HEK293 (cell line): ENCODE results near the gene ISM1.

Experiments
- BCL11A ChIP-seq: fragments of 450-650 bp; formaldehyde crosslinking; IDR thresholded peaks from 2 replicates; pipeline ENCODE4 v1.5.1; 2016; ENCODE audit warnings: low read depth, missing biosample characterization, missing genetic modification characterization
- ELK4 ChIP-seq: IDR thresholded peaks from 2 replicates; pipeline ENCODE4 v1.6.1; 2011; ENCODE audit warnings: mild to moderate bottlenecking, low read depth, low read length, borderline replicate concordance
- MZF1 ChIP-seq: fragments of 450-650 bp; formaldehyde crosslinking; IDR thresholded peaks from 2 replicates; pipeline ENCODE4 v1.5.1; 2017; ENCODE audit warnings: missing biosample characterization, missing genetic modification characterization, borderline replicate concordance
- OSR2 ChIP-seq: fragments of 450-650 bp; formaldehyde crosslinking; IDR thresholded peaks from 2 replicates; pipeline ENCODE4 v1.5.1; 2016; ENCODE audit warnings: missing biosample characterization, missing genetic modification characterization
- OVOL3 ChIP-seq: fragments of 450-650 bp; formaldehyde crosslinking; IDR thresholded peaks from 2 replicates; pipeline ENCODE4 v1.5.1; 2016; ENCODE audit warnings: missing biosample characterization, missing genetic modification characterization
- PRDM2 ChIP-seq: fragments of 450-650 bp; formaldehyde crosslinking; IDR thresholded peaks from 2 replicates; pipeline ENCODE4 v1.5.1; 2016; ENCODE audit warnings: missing biosample characterization, missing genetic modification characterization, borderline replicate concordance
- PRDM4 ChIP-seq: fragments of 450-650 bp; formaldehyde crosslinking; IDR thresholded peaks from 2 replicates; pipeline ENCODE4 v1.5.1; 2017; ENCODE audit warnings: missing biosample characterization, missing genetic modification characterization
- PRDM6 ChIP-seq: fragments of 450-650 bp; formaldehyde crosslinking; IDR thresholded peaks from 2 replicates; pipeline ENCODE4 v1.5.1; 2017; ENCODE audit warnings: missing biosample characterization, missing genetic modification characterization
- SCRT1 ChIP-seq: fragments of 450-650 bp; formaldehyde crosslinking; IDR thresholded peaks from 2 replicates; pipeline ENCODE4 v1.5.1; 2016; ENCODE audit warnings: missing biosample characterization, missing genetic modification characterization, borderline replicate concordance
- SP3 ChIP-seq: fragments of 450-650 bp; formaldehyde crosslinking; IDR thresholded peaks from 2 replicates; pipeline ENCODE4 v1.5.1; 2016; ENCODE audit warnings: missing biosample characterization, missing genetic modification characterization
- SP7 ChIP-seq: fragments of 450-650 bp; formaldehyde crosslinking; IDR thresholded peaks from 2 replicates; pipeline ENCODE4 v1.5.1; 2016; ENCODE audit warnings: missing biosample characterization, missing genetic modification characterization
- YY2 ChIP-seq: fragments of 450-650 bp; formaldehyde crosslinking; IDR thresholded peaks from 2 replicates; pipeline ENCODE4 v1.5.1; 2016; ENCODE audit warnings: missing biosample characterization, missing genetic modification characterization
- ZBTB6 ChIP-seq: fragments of 450-650 bp; formaldehyde crosslinking; IDR thresholded peaks from 2 replicates; pipeline ENCODE4 v1.5.1; 2017; ENCODE audit warnings: missing biosample characterization, missing genetic modification characterization
- ZNF18 ChIP-seq: fragments of 450-650 bp; formaldehyde crosslinking; IDR thresholded peaks from 2 replicates; pipeline ENCODE4 v1.5.1; 2016; ENCODE audit warnings: missing biosample characterization, missing genetic modification characterization
- ZNF184 ChIP-seq: fragments of 450-650 bp; IDR thresholded peaks from 2 replicates; pipeline ENCODE4 v1.5.1; 2018; ENCODE audit warnings: missing biosample characterization, mild to moderate bottlenecking, missing genetic modification characterization
- ZNF37A ChIP-seq: fragments of 450-650 bp; IDR thresholded peaks from 2 replicates; pipeline ENCODE4 v1.5.1; 2018; ENCODE audit warnings: missing biosample characterization, missing genetic modification characterization
- ZNF416 ChIP-seq: fragments of 450-650 bp; formaldehyde crosslinking; IDR thresholded peaks from 2 replicates; pipeline ENCODE4 v1.5.1; 2016; ENCODE audit warnings: missing biosample characterization, missing genetic modification characterization
- ZNF610 ChIP-seq: fragments of 450-650 bp; formaldehyde crosslinking; IDR thresholded peaks from 2 replicates; pipeline ENCODE4 v1.5.1; 2016; ENCODE audit warnings: missing biosample characterization, missing genetic modification characterization, borderline replicate concordance
- ZNF704 ChIP-seq: fragments of 450-650 bp; formaldehyde crosslinking; IDR thresholded peaks from 2 replicates; pipeline ENCODE4 v1.5.1; 2016; ENCODE audit warnings: missing biosample characterization, missing genetic modification characterization
- ZNF768 ChIP-seq: fragments of 450-650 bp; formaldehyde crosslinking; IDR thresholded peaks from 2 replicates; pipeline ENCODE4 v1.5.1; 2018; ENCODE audit warnings: missing biosample characterization, mild to moderate bottlenecking, missing genetic modification characterization
- ZNF777 ChIP-seq: fragments of 450-650 bp; formaldehyde crosslinking; IDR thresholded peaks from 2 replicates; pipeline ENCODE4 v1.5.1; 2017; ENCODE audit warnings: missing biosample characterization, missing genetic modification characterization, borderline replicate concordance
- ZSCAN16 ChIP-seq: fragments of 450-650 bp; formaldehyde crosslinking; IDR thresholded peaks from 2 replicates; pipeline ENCODE4 v1.5.1; 2016; ENCODE audit warnings: missing biosample characterization, missing genetic modification characterization

The ISM1 gene

GRCh38 chr20:13200767-13201500, 20.1 kb upstream of the ISM1 start (continued):
- TF ChIP-seq ZNF777 (tag by site-specific recombination) (no peak), PRDM6 (tag by site-specific recombination) (peak; percentile 71), ZSCAN16 (tag by site-specific recombination) (peak; percentile 28; the same call in 1 of the 2 replicates), ZNF704 (no peak), PRDM4 (tag by site-specific recombination) (peak; percentile 42), OVOL3 (tag by site-specific recombination) (0 out of 2 replicates have a peak, but pooled peaks have one; percentile 17), YY2 (no peak), ZNF37A (tag by site-specific recombination) (no peak), ZNF610 (tag by site-specific recombination) (no peak), OSR2 (peak; percentile 74), BCL11A (tag by site-specific recombination) (0 out of 2 replicates have a peak, but pooled peaks have one; percentile 33), PRDM2 (tag by site-specific recombination) (no peak), ZNF416 (tag by site-specific recombination) (no peak), ZBTB6 (0 out of 2 replicates have a peak, but pooled peaks have one; percentile 22), SP7 (tag by site-specific recombination) (0 out of 2 replicates have a peak, but pooled peaks have one; percentile 16), MZF1 (tag by site-specific recombination) (no peak), ELK4 (no peak), ZNF184 (tag by site-specific recombination) (no peak), SP3 (tag by site-specific recombination) (no peak), ZNF768 (tag by site-specific recombination) (no peak), SCRT1 (tag by site-specific recombination) (no peak), ZNF18 (tag by site-specific recombination) (no peak)
